NOMO-1 (cell line): Measurements from ENCODE around the gene PLCD3.

Experiments
- DNase-seq, 2 experiments: peaks; one replicate each; lab custom pipeline; 2025; ENCODE audit not compliant: unreplicated experiment in 2 of 2; lab: John Stamatoyannopoulos, UW

PLCD3 gene

GRCh38 chr17:45118691-45119090, 13.6 kb downstream of the PLCD3 start:
- no peak for DNase-seq

GRCh38 chr17:45117848-45118646, 14.3 kb downstream of the PLCD3 start:
- no peak for DNase-seq

- DNase-seq: no peak
Measured at GRCh38 chr17:45117334-45117733, 15.0 kb downstream of the PLCD3 start.

DNA sequence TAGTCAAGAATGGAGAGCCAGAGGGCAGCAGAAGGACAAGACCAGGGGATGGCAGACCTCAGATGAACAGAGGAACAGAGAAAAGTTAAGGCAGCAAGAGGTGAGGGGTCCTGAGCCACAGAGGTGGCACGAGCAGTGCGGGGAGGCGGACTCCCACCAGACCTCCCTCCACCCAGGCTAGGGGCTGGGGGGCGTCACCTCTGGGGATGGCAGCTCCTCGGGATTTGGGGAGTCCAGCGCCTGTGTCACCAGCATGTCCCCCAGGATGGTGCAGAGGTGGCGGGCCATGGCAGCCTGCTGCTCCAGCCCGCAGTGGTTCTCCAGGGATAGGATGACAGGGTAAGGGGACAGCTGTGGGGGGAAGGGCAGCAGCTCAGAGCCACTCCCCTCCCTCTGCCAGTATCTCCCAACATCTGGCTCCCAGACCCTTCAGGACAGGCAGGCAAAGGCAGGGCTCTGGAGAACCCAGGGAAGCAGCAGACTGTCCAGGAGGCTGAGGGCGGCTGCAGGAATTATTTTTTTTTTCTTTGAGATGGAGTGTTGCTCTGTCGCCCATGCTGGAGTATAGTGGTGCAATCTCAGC, 15.8 kb downstream of the PLCD3 start:
- DNase-seq: no peak

DNA sequence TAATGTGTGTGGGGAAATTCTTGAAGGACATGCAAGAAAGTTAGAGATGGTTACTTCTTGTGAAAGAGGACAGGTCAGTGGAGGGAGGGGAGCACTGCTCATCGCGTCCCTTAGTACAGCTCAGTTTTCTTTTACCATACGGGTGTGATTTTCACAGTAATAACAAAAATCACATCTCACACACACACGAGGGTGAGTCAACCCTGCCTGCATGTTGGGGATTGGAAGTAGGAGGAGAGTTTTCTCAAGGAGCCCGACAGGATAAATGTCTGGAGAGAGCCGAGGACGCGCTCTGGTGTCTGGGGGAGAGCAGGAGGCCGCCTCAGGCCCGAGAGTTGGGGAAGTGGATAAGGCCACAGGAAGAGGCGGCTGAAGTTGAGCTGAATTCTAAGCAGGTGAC, 16.4 kb downstream of the PLCD3 start:
- DNase-seq: no peak

GRCh38 chr17:45115015-45115625, 17.2 kb downstream of the PLCD3 start:
- DNase-seq: no peak

GRCh38 chr17:45114117-45114932, 18.0 kb downstream of the PLCD3 start:
- no peak for DNase-seq

DNA sequence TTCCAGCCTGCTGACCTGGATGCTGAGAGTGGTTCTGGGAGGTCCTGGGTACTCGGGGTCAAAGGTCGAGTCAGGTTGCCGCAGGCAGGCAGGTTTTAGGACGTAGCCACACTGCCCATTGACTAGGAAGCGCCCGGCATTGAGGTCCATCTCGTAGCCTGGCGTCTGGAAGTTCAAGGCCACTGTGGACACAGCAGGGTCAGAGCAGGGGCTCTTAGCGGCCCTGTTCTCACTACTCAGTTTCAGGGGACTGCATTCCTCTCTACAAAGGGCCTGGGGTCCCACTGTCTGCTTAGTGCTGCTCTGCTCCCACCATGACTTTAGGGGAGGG, 18.9 kb downstream of the PLCD3 start:
- DNase-seq: no peak

GRCh38 chr17:45112559-45113423, 19.5 kb downstream of the PLCD3 start:
- no peak for DNase-seq

DNA sequence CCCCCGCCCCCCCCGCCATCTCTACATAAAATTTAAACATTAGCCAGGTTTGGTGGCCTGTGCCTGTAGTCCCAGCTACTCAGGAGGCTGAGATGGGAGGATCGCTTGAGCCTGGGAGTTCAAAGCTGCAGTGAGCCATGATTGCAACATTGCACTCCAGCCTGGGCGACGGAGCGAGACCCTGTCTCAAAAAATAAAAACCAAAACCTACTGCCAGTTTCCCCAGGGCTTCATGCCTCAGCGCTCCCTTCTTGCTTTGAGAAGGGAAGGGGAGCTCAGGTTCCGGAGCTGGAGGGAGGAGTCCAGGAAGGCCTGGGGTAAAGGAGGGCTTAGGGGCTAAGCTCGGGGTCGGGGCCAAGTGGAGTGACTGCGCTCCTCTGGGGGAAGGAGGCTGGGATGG, 20.5 kb downstream of the PLCD3 start:
- DNase-seq: no peak

- DNase-seq: no peak
Measured at GRCh38 chr17:45110676-45111611, 21.4 kb downstream of the PLCD3 start.

- no peak for DNase-seq
Measured at GRCh38 chr17:45108595-45109521, 23.5 kb downstream of the PLCD3 start.

- no peak for DNase-seq
Measured at GRCh38 chr17:45108051-45108450, 24.3 kb downstream of the PLCD3 start.

DNA sequence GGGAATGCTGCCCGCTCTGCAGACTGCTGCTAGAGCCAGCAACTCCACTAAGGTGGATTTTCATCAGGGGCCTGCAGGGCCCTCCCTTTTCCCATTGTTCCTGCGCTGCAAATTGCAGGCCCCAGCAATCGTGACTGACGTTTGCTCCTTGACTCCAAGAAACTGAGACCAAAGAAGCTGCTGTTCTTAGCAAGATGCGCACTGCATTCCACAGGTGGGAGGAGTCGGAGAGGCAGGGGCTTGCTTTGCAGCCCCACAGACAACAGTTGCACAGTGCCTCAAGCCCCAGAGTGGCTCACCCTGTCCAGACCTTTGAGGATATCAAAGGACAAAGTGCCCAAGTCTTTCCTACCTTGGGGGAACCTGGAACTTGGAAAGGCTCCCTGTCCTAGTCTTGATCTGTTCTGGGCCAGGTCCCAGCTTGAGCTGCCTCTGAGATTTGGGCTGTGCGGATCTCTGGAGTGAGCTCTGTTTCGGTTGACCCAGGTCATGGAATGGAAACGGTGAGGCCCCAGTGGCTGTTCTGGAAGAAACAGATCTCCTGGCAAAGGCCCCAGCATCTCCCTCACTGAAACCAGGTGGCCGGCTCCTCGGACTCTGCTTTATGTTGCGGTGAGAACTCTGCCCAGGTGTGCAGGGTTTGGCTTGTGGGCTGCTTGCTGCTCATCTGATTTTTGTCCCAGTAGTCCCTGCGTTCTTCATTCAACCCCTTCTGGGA, 24.9 kb downstream of the PLCD3 start:
- no peak for DNase-seq

- DNase-seq: no peak
Measured at GRCh38 chr17:45106582-45106981, 25.7 kb downstream of the PLCD3 start.

GRCh38 chr17:45106096-45106495, 26.2 kb downstream of the PLCD3 start:
- no peak for DNase-seq

GRCh38 chr17:45104907-45105624, 27.2 kb downstream of the PLCD3 start:
- no peak for DNase-seq
